Measurements from ENCODE around the gene CCP110.

DNA sequence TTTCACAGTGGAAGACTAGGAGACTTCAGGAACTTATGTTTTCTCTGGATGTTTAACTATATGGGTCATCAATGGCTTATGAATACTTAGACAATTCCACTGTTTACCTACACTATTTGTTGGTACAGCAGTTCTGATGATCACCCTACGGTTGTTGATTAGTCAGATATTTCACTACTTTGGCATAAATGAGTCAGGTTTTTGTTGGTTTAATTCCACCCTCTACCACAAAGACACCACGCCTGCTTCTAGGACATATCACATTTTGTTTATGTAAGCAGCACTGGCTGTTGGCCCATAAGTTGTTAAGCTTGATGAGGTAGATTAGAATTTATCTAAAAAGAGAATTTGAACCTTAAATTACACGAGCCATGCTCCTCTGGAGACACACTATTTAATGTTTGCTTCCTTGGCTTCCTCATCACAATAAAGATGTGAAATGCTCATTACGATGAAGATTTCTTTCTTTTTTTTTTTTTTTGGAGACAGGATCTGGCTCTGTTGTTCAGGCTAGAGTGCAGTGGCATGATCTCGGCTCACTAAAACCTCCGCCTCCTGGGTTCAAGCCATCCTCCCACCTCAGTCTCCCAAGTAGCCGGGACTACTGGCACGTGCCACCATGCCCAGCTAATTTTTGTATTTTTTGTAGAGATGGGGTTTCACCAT lies 6.2 kb upstream of the CCP110 start:
- TF ChIP-seq EZH2 (IDR thresholded peaks at IDR 0.05; ENCODE audit: low read length, unreplicated experiment) (no peak), EZH2phosphoT487 (IDR thresholded peaks at IDR 0.05; ENCODE audit: borderline replicate concordance, low read length) (no peak)
- TF ChIP-seq, protein P1, sequence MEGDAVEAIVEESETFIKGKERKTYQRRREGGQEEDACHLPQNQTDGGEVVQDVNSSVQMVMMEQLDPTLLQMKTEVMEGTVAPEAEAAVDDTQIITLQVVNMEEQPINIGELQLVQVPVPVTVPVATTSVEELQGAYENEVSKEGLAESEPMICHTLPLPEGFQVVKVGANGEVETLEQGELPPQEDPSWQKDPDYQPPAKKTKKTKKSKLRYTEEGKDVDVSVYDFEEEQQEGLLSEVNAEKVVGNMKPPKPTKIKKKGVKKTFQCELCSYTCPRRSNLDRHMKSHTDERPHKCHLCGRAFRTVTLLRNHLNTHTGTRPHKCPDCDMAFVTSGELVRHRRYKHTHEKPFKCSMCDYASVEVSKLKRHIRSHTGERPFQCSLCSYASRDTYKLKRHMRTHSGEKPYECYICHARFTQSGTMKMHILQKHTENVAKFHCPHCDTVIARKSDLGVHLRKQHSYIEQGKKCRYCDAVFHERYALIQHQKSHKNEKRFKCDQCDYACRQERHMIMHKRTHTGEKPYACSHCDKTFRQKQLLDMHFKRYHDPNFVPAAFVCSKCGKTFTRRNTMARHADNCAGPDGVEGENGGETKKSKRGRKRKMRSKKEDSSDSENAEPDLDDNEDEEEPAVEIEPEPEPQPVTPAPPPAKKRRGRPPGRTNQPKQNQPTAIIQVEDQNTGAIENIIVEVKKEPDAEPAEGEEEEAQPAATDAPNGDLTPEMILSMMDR (conservative IDR thresholded peaks at IDR 0.05; ENCODE audit: low read depth, low read length) = no peak
